Fibroblast of skin of right biceps (primary cell): ENCODE results near the gene SNRNP48.

ENCODE experiments used
- DNase-seq: peaks from one replicate; pipeline ENCODE4 v3.0.0-alpha.2; 2013

The SNRNP48 gene

GRCh38 chr6:7604003-7604402, 14.0 kb downstream of the SNRNP48 start:
- DNase-seq = no peak

GRCh38 chr6:7604506-7604905, 14.5 kb downstream of the SNRNP48 start:
- DNase-seq = no peak

- DNase-seq = peak; percentile 58
Observed at GRCh38 chr6:7615611-7616383, 25.8 kb downstream of the SNRNP48 start.

DNA sequence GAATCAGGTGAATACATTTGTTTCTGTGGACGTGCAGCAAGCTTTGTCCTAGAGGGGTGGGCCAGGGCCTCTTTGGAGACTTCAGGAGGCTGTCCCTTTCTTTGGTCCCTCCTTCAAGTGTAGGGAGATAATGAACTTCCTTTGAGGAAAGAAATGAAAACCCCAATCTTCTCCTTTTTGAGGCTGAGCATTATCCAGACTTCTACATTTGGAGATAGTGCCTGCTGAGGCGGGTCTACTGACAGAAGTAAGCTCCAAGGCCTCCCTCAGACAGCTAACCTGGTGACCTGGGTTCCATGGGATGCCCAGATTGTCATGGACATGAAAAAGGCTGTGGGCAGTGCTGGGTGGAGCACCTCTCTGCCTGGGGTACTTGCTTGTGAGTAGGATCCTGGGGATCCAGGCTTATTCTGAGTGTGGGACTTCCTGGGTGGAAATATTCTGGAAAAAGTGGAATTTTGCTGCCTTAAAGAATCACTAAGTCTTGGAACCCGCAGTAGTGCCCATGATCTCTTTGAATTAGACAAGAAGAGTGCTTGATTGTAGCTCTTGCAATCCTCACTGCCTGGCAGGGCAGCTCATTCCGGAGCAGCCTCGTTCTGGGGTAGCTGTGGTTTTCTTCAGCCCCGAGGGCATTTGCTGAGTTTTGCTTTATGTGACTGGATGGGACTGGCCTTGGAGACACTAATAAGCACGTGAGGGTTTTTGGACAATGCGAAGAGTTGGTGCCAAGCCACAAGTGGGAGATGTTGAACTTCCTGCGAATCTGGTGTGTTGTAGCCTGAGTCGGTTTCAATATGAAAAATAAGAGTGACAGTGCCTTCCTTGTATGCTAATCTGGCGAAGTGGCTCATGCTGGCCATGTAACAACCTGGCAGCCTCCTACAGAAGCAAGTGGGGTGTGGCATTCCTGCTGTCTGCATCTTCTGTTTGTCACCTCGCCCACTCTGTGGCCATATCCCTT, 28.1 kb downstream of the SNRNP48 start:
- DNase-seq = peak; percentile 37

GRCh38 chr6:7621761-7622160, 31.8 kb downstream of the SNRNP48 start:
- DNase-seq = no peak

GRCh38 chr6:7624796-7625710, 35.1 kb downstream of the SNRNP48 start:
- DNase-seq = no peak

- DNase-seq = peak; percentile 50
Observed at GRCh38 chr6:7628479-7628878, 38.5 kb downstream of the SNRNP48 start.

DNA sequence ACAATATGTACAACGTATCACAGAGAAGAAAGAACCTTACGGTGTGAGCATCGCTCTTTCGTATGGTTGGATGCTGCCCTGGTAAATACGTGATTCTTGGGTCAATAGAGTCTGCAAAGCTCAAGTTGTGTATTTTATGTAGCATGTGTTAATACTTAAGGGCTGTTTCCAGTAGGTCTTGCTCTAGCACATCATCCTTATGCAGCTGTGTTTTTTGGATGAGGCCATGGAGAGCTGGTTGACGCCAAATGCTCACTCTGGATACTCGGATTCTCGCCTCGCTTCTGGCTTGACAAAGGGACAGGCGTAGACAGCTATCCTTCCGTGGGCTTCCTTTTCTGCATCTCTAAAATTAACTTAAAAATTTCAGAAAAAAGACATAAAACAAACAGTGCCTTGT, 38.9 kb downstream of the SNRNP48 start:
- DNase-seq = no peak

DNA sequence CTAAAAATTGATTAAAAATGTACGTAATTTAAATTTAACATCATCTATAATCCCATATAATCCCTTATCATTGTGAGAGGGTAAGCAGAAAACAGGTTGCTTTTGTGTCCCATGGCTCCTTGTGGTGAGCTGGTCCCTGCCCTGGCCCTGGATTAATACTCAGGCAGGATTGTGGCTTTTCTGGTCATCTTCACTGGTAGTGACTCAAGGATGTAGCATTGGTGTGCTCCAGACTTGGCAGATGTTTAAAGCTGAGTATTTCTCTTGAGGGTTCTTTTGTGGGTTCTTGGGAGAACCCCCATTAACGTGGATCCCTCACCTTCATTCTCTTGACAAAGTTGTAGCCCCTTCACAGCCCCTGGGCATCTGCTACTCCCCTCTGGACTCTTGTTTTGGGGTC, 39.3 kb downstream of the SNRNP48 start:
- no peak for DNase-seq

- no peak for DNase-seq
Observed at GRCh38 chr6:7630792-7631191, 40.8 kb downstream of the SNRNP48 start.

- no peak for DNase-seq
Observed at GRCh38 chr6:7631466-7631865, 41.5 kb downstream of the SNRNP48 start.

DNA sequence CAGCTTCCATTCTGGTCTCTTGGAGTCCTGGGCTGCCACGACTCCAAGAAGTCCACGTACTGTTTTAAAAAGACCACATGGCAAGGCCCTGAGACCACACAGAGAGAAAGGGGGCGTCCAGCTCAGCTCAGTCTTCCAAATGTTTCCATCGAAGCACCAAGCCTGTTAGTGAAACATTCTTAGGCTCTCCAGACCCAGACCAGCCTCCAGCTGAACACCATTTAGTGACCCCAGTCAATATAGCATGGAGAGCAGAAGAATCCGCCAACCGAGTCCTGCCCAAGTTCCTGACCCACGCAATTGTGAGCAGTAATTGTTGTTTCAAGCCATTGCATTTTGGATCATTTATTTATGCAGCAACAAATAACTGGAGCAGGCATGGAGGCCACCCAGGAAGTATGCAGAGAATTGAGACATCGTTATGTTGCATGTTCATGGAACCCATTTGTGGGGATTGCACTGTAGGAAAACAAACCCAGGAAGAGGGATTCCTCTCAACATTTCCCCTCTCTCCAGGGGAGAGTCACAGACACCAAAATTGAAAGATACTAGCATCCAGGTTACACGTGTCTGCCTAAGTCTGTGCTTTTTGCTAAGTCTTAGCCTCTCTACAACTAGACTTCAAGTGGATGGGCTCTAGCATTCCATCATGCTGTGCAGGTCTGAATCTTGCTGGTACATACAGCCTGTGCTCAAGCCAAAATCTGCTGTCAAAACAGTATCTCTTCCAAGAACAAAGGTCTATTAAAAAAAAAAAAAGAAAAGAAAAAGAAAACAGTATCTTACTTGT, 42.7 kb downstream of the SNRNP48 start:
- DNase-seq = no peak

GRCh38 chr6:7633361-7633760, 43.4 kb downstream of the SNRNP48 start:
- no peak for DNase-seq

DNA sequence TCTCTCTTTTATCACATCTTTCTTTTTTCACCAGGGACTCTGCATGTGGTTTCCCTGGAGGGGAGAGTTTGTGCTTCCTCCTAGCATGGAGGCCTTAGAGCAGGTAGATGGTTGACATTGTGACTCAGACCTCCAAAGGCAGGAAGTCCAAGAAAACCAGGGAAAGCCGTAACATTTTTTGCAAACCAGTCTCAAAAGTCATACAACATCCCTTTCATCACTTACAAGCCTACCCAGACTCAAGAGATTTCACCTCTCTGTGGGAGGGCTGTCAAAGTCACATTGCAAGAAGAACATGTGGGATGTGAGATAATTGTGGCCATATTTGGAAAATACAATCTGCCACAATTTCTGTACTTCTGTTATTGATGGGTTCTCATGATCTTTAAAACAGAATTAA, 46.2 kb downstream of the SNRNP48 start:
- peak; percentile 68 for DNase-seq

- peak; percentile 60 for DNase-seq
Observed at GRCh38 chr6:7637533-7637932, 47.5 kb downstream of the SNRNP48 start.

DNA sequence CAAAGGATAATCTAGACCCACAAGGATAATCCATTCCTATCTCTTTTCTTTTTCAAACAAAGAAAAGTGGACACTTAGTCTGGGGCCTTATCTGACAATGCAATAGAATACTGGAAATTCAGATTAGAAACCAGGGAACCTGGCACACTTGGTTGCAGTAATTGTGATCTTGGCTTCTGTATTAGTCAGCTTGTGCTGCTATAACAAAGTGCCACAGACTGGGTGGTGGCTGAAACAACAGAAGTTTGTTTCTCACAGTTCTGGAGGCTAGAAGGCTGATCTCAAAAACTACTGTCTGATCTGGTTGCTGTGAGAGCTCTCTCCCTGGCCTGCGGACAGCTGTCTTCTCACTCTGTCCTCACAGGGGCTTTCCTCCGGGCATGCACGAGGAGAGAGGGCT, 49.4 kb downstream of the SNRNP48 start:
- DNase-seq = no peak

DNA sequence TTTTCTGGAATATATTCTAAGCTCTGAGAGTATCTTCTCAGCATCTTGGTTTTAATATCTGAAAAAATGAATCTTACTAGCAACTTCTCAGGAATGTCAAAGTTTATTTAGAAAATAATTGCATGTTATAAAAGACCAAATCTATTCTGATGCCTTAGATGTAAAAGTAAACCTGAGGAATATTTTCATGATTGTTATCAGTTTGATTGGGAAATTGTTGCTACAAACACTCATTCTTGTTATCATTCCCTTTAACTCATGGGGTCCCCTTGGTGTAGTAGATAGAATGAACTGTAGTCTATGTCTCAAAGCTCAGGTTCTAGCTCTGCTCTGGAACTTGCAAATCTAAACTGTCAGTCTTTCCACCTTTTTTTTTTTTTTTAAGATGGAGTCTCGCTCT, 50.0 kb downstream of the SNRNP48 start:
- DNase-seq = no peak

- DNase-seq = peak; percentile 83
Observed at GRCh38 chr6:7640607-7641577, 50.9 kb downstream of the SNRNP48 start.

GRCh38 chr6:7642791-7643190, 52.8 kb downstream of the SNRNP48 start:
- no peak for DNase-seq

DNA sequence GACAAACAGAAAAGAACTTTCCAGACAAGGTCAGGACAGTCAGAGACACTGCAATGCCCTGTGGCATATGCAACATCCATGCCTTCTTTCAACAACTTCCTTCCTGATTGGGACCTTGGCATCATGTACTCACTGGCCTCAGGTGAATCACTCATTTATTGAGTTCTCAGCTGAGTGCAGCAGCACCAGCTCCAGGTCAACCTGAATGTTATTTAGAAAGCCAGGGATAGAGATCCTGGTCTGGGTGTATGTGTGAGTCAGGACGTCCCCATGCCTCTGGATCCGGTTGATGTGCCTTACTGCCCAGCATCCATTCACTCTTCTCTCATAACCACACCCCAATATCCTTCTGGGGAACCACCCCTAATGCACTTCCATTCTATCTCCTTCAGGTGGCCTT, 54.4 kb downstream of the SNRNP48 start:
- DNase-seq = no peak

DNA sequence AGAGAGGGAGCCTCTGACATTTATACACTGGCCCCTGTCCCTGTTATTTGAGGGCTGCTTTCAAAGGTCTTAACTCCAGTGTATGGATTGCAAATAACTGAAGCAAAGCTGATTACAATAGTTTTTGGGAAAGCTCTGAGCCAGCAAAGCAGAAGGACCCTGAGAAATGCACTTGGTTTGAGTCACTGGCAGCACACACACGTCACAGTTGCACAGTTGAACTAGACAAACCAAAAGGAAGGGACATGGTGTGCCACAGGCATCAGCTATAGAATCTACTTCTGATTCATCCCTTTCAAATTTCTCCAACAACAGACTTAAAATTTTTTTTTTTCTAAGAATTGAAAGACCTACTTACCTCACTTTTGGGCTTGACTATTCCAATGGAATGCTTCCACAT, 56.4 kb downstream of the SNRNP48 start:
- peak; percentile 67 for DNase-seq
